ENCODE results near the gene FGD3. TPM values are rescaled to one million over a fixed set of nuclear protein-coding genes. Genes with fewer than 3 reads are reported as not detected.

The FGD3 gene
- total RNA-seq, 1 donor from 2014 or later, result not detected

GRCh38 chr9:93022066-93022465 is 74.7 kb downstream of the FGD3 start:
- no peak for TF ChIP-seq CTCF (IDR thresholded peaks at IDR 0.05)
- Mint-ChIP-seq H3K36me3 (ENCODE audit: unreplicated experiment) (no peaks in the 10 kb centered on the region), H3K4me3 (ENCODE audit: unreplicated experiment) (no peak overlapping the region), H3K9me3 (ENCODE audit: unreplicated experiment) (no peaks in the 10 kb centered on the region), H3K27ac (ENCODE audit: unreplicated experiment) (no peak overlapping the region), H3K4me1 (ENCODE audit: unreplicated experiment) (no peaks in the 10 kb centered on the region), H3K27me3 (ENCODE audit: unreplicated experiment) (peaks cover 6% of the 10 kb centered on the region)
- DNase-seq (ENCODE audit: extremely low spot score, unreplicated experiment), result no peak

GRCh38 chr9:93022721-93023520 is 75.6 kb downstream of the FGD3 start:
- H3K9me3 Mint-ChIP-seq (ENCODE audit: unreplicated experiment), result no peaks in the 10 kb centered on the region
- peaks cover 4% of the 10 kb centered on the region for H3K27me3 Mint-ChIP-seq (ENCODE audit: unreplicated experiment)
- no peak for DNase-seq (ENCODE audit: extremely low spot score, unreplicated experiment)
- H3K36me3 Mint-ChIP-seq (ENCODE audit: unreplicated experiment), result no peaks in the 10 kb centered on the region
- H3K4me1 Mint-ChIP-seq (ENCODE audit: unreplicated experiment), result no peaks in the 10 kb centered on the region
- no peak overlapping the region for H3K27ac Mint-ChIP-seq (ENCODE audit: unreplicated experiment)
- TF ChIP-seq CTCF (IDR thresholded peaks at IDR 0.05), result no peak
- H3K4me3 Mint-ChIP-seq (ENCODE audit: unreplicated experiment), result no peak overlapping the region

GRCh38 chr9:93023521-93023815 is 76.1 kb downstream of the FGD3 start:
- H3K36me3 Mint-ChIP-seq (ENCODE audit: unreplicated experiment), result no peaks in the 10 kb centered on the region
- TF ChIP-seq CTCF (IDR thresholded peaks at IDR 0.05), result no peak
- peaks cover 4% of the 10 kb centered on the region for H3K27me3 Mint-ChIP-seq (ENCODE audit: unreplicated experiment)
- no peak for DNase-seq (ENCODE audit: extremely low spot score, unreplicated experiment)
- no peak overlapping the region for H3K27ac Mint-ChIP-seq (ENCODE audit: unreplicated experiment)
- H3K4me3 Mint-ChIP-seq (ENCODE audit: unreplicated experiment), result no peak overlapping the region
- H3K4me1 Mint-ChIP-seq (ENCODE audit: unreplicated experiment), result no peaks in the 10 kb centered on the region
- no peaks in the 10 kb centered on the region for H3K9me3 Mint-ChIP-seq (ENCODE audit: unreplicated experiment)

GRCh38 chr9:93024646-93024910 is 77.3 kb downstream of the FGD3 start:
- H3K27ac Mint-ChIP-seq (ENCODE audit: unreplicated experiment), result no peak overlapping the region
- H3K4me3 Mint-ChIP-seq (ENCODE audit: unreplicated experiment), result no peak overlapping the region
- no peaks in the 10 kb centered on the region for H3K27me3 Mint-ChIP-seq (ENCODE audit: unreplicated experiment)
- no peaks in the 10 kb centered on the region for H3K9me3 Mint-ChIP-seq (ENCODE audit: unreplicated experiment)
- TF ChIP-seq CTCF (IDR thresholded peaks at IDR 0.05), result no peak
- no peak for DNase-seq (ENCODE audit: extremely low spot score, unreplicated experiment)
- no peaks in the 10 kb centered on the region for H3K4me1 Mint-ChIP-seq (ENCODE audit: unreplicated experiment)
- H3K36me3 Mint-ChIP-seq (ENCODE audit: unreplicated experiment), result no peaks in the 10 kb centered on the region

GRCh38 chr9:93024986-93025630 is 77.8 kb downstream of the FGD3 start:
- TF ChIP-seq CTCF (IDR thresholded peaks at IDR 0.05), result no peak
- DNase-seq (ENCODE audit: extremely low spot score, unreplicated experiment), result no peak
- H3K4me1 Mint-ChIP-seq (ENCODE audit: unreplicated experiment), result no peaks in the 10 kb centered on the region
- H3K27me3 Mint-ChIP-seq (ENCODE audit: unreplicated experiment), result no peaks in the 10 kb centered on the region
- no peaks in the 10 kb centered on the region for H3K36me3 Mint-ChIP-seq (ENCODE audit: unreplicated experiment)
- no peaks in the 10 kb centered on the region for H3K9me3 Mint-ChIP-seq (ENCODE audit: unreplicated experiment)
- no peak overlapping the region for H3K27ac Mint-ChIP-seq (ENCODE audit: unreplicated experiment)
- no peak overlapping the region for H3K4me3 Mint-ChIP-seq (ENCODE audit: unreplicated experiment)
